ENCODE data around the gene ROR2.

ROR2 gene

GRCh38 chr9:91735049-91735448 is 215.0 kb downstream of the ROR2 start:
- Histone ChIP-seq H3K4me3 (ENCODE audit: low read length) (no peak overlapping the region), H3K9me3 (ENCODE audit: control insufficient read depth, low read depth, low read length) (no peaks in the 10 kb centered on the region), H3K36me3 (ENCODE audit: control insufficient read depth, low read depth, low read length) (no peaks in the 10 kb centered on the region), H3K27ac (ENCODE audit: low read length) (no peak overlapping the region), H3K4me1 (ENCODE audit: control insufficient read depth, low read depth, low read length) (no peaks in the 10 kb centered on the region), H3K27me3 (ENCODE audit: control insufficient read depth, insufficient read depth, low read length) (no peaks in the 10 kb centered on the region), H3K9ac (ENCODE audit: low read length) (no peak overlapping the region)

GRCh38 chr9:91734371-91734981 is 215.6 kb downstream of the ROR2 start:
- Histone ChIP-seq H3K4me1 (ENCODE audit: control insufficient read depth, low read depth, low read length) (no peaks in the 10 kb centered on the region), H3K36me3 (ENCODE audit: control insufficient read depth, low read depth, low read length) (no peaks in the 10 kb centered on the region), H3K4me3 (ENCODE audit: low read length) (peak overlapping the region; percentile 19), H3K9ac (ENCODE audit: low read length) (no peak overlapping the region), H3K27ac (ENCODE audit: low read length) (no peak overlapping the region), H3K27me3 (ENCODE audit: control insufficient read depth, insufficient read depth, low read length) (no peaks in the 10 kb centered on the region), H3K9me3 (ENCODE audit: control insufficient read depth, low read depth, low read length) (no peaks in the 10 kb centered on the region)

GRCh38 chr9:91733006-91733624 is 216.9 kb downstream of the ROR2 start:
- H3K9me3 ChIP-seq (ENCODE audit: control insufficient read depth, low read depth, low read length): no peaks in the 10 kb centered on the region
- H3K9ac ChIP-seq (ENCODE audit: low read length): no peak overlapping the region
- no peaks in the 10 kb centered on the region for H3K4me1 ChIP-seq (ENCODE audit: control insufficient read depth, low read depth, low read length)
- no peak overlapping the region for H3K4me3 ChIP-seq (ENCODE audit: low read length)
- no peaks in the 10 kb centered on the region for H3K36me3 ChIP-seq (ENCODE audit: control insufficient read depth, low read depth, low read length)
- H3K27ac ChIP-seq (ENCODE audit: low read length): no peak overlapping the region
- no peaks in the 10 kb centered on the region for H3K27me3 ChIP-seq (ENCODE audit: control insufficient read depth, insufficient read depth, low read length)

GRCh38 chr9:91732187-91733005 is 217.6 kb downstream of the ROR2 start:
- H3K4me3 ChIP-seq (ENCODE audit: low read length): no peak overlapping the region
- no peaks in the 10 kb centered on the region for H3K27me3 ChIP-seq (ENCODE audit: control insufficient read depth, insufficient read depth, low read length)
- no peak overlapping the region for H3K9ac ChIP-seq (ENCODE audit: low read length)
- no peaks in the 10 kb centered on the region for H3K4me1 ChIP-seq (ENCODE audit: control insufficient read depth, low read depth, low read length)
- no peaks in the 10 kb centered on the region for H3K36me3 ChIP-seq (ENCODE audit: control insufficient read depth, low read depth, low read length)
- no peak overlapping the region for H3K27ac ChIP-seq (ENCODE audit: low read length)
- H3K9me3 ChIP-seq (ENCODE audit: control insufficient read depth, low read depth, low read length): no peaks in the 10 kb centered on the region

GRCh38 chr9:91730806-91731205 is 219.2 kb downstream of the ROR2 start:
- Histone ChIP-seq H3K9ac (ENCODE audit: low read length) (no peak overlapping the region), H3K9me3 (ENCODE audit: control insufficient read depth, low read depth, low read length) (no peaks in the 10 kb centered on the region), H3K4me3 (ENCODE audit: low read length) (no peak overlapping the region), H3K27ac (ENCODE audit: low read length) (no peak overlapping the region), H3K36me3 (ENCODE audit: control insufficient read depth, low read depth, low read length) (no peaks in the 10 kb centered on the region), H3K27me3 (ENCODE audit: control insufficient read depth, insufficient read depth, low read length) (no peaks in the 10 kb centered on the region), H3K4me1 (ENCODE audit: control insufficient read depth, low read depth, low read length) (no peaks in the 10 kb centered on the region)

GRCh38 chr9:91729558-91729842 is 220.5 kb downstream of the ROR2 start:
- no peak overlapping the region for H3K9ac ChIP-seq (ENCODE audit: low read length)
- no peak overlapping the region for H3K27ac ChIP-seq (ENCODE audit: low read length)
- H3K4me3 ChIP-seq (ENCODE audit: low read length): no peak overlapping the region
- H3K4me1 ChIP-seq (ENCODE audit: control insufficient read depth, low read depth, low read length): no peaks in the 10 kb centered on the region
- no peaks in the 10 kb centered on the region for H3K9me3 ChIP-seq (ENCODE audit: control insufficient read depth, low read depth, low read length)
- H3K36me3 ChIP-seq (ENCODE audit: control insufficient read depth, low read depth, low read length): no peaks in the 10 kb centered on the region
- H3K27me3 ChIP-seq (ENCODE audit: control insufficient read depth, insufficient read depth, low read length): no peaks in the 10 kb centered on the region

- Histone ChIP-seq H3K36me3 (ENCODE audit: control insufficient read depth, low read depth, low read length) (no peaks in the 10 kb centered on the region), H3K9me3 (ENCODE audit: control insufficient read depth, low read depth, low read length) (no peaks in the 10 kb centered on the region), H3K27ac (ENCODE audit: low read length) (no peak overlapping the region), H3K4me1 (ENCODE audit: control insufficient read depth, low read depth, low read length) (no peaks in the 10 kb centered on the region), H3K27me3 (ENCODE audit: control insufficient read depth, insufficient read depth, low read length) (no peaks in the 10 kb centered on the region), H3K9ac (ENCODE audit: low read length) (no peak overlapping the region), H3K4me3 (ENCODE audit: low read length) (no peak overlapping the region)
Observed at GRCh38 chr9:91727972-91728371, 222.1 kb downstream of the ROR2 start.

GRCh38 chr9:91727316-91727861 is 222.6 kb downstream of the ROR2 start:
- Histone ChIP-seq H3K4me3 (ENCODE audit: low read length) (no peak overlapping the region), H3K9ac (ENCODE audit: low read length) (no peak overlapping the region), H3K9me3 (ENCODE audit: control insufficient read depth, low read depth, low read length) (no peaks in the 10 kb centered on the region), H3K4me1 (ENCODE audit: control insufficient read depth, low read depth, low read length) (no peaks in the 10 kb centered on the region), H3K27ac (ENCODE audit: low read length) (no peak overlapping the region), H3K36me3 (ENCODE audit: control insufficient read depth, low read depth, low read length) (no peaks in the 10 kb centered on the region), H3K27me3 (ENCODE audit: control insufficient read depth, insufficient read depth, low read length) (no peaks in the 10 kb centered on the region)

GRCh38 chr9:91726406-91727100 is 223.5 kb downstream of the ROR2 start:
- H3K9ac ChIP-seq (ENCODE audit: low read length): no peak overlapping the region
- no peaks in the 10 kb centered on the region for H3K36me3 ChIP-seq (ENCODE audit: control insufficient read depth, low read depth, low read length)
- no peaks in the 10 kb centered on the region for H3K9me3 ChIP-seq (ENCODE audit: control insufficient read depth, low read depth, low read length)
- H3K4me3 ChIP-seq (ENCODE audit: low read length): no peak overlapping the region
- no peaks in the 10 kb centered on the region for H3K4me1 ChIP-seq (ENCODE audit: control insufficient read depth, low read depth, low read length)
- H3K27me3 ChIP-seq (ENCODE audit: control insufficient read depth, insufficient read depth, low read length): no peaks in the 10 kb centered on the region
- no peak overlapping the region for H3K27ac ChIP-seq (ENCODE audit: low read length)

GRCh38 chr9:91725651-91726050 is 224.4 kb downstream of the ROR2 start:
- Histone ChIP-seq H3K27me3 (ENCODE audit: control insufficient read depth, insufficient read depth, low read length) (no peaks in the 10 kb centered on the region), H3K4me1 (ENCODE audit: control insufficient read depth, low read depth, low read length) (no peaks in the 10 kb centered on the region), H3K9ac (ENCODE audit: low read length) (no peak overlapping the region), H3K4me3 (ENCODE audit: low read length) (no peak overlapping the region), H3K27ac (ENCODE audit: low read length) (no peak overlapping the region), H3K36me3 (ENCODE audit: control insufficient read depth, low read depth, low read length) (no peaks in the 10 kb centered on the region), H3K9me3 (ENCODE audit: control insufficient read depth, low read depth, low read length) (no peaks in the 10 kb centered on the region)

- no peak overlapping the region for H3K9ac ChIP-seq (ENCODE audit: low read length)
- H3K4me1 ChIP-seq (ENCODE audit: control insufficient read depth, low read depth, low read length): no peaks in the 10 kb centered on the region
- H3K36me3 ChIP-seq (ENCODE audit: control insufficient read depth, low read depth, low read length): no peaks in the 10 kb centered on the region
- H3K9me3 ChIP-seq (ENCODE audit: control insufficient read depth, low read depth, low read length): no peaks in the 10 kb centered on the region
- H3K27me3 ChIP-seq (ENCODE audit: control insufficient read depth, insufficient read depth, low read length): no peaks in the 10 kb centered on the region
- no peak overlapping the region for H3K27ac ChIP-seq (ENCODE audit: low read length)
- H3K4me3 ChIP-seq (ENCODE audit: low read length): no peak overlapping the region
Observed at GRCh38 chr9:91724609-91725505, 225.2 kb downstream of the ROR2 start.
